ENCODE measurements around the gene CYP4F2.
"Not testable (repeated sequence)": the region's sequence is repeated elsewhere in the genome, so short reads cannot be mapped to it uniquely, and the experiment has no call there.

The CYP4F2 gene

DNA sequence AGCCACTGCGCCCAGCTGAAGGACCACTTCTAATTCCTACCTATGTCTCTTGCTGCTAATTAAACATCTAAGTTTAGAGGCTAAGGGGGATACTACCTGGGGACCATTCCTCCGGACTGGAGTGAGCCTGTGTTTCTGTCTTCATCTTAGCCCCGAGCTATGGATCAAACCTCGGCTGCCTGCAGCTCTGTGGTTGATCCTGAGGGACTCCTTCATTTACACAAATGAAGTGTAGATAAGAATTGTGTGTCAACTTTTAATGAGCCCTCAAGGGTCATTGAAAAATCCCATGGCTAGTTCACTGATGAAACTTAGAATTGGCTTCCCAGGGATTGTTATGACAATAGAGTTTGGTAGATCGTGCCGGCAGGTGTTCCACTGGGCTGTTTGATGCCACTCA, 51.0 kb downstream of the CYP4F2 start:
- DNase-seq (ENCODE audit: low read depth): no peak

GRCh38 chr19:15843894-15844222, 54.0 kb downstream of the CYP4F2 start:
- not testable (repeated sequence) for DNase-seq (ENCODE audit: low read depth)

GRCh38 chr19:15843203-15843893, 54.5 kb downstream of the CYP4F2 start:
- DNase-seq (ENCODE audit: low read depth): no peak

GRCh38 chr19:15841875-15842569, 55.9 kb downstream of the CYP4F2 start:
- DNase-seq (ENCODE audit: low read depth): no peak

DNA sequence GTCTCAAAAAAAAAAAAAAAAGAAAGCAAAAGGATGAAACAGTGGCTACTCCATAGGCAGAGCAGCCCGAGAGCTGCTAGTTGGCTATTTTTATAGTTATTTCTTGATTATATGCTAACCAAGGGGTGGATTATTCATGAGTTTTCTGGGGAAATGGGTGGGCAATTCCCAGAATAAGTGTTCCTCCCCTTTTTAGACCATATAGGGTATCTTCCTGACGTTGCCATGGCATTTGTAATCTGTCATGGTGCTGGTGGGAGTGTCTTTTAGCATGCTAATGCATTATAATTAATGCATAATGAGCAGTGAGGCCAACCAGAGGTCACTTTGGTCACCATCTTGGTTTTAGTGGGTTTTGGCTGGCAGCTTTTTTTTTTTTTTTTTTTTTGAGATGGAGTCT, 57.0 kb downstream of the CYP4F2 start:
- DNase-seq (ENCODE audit: low read depth): no peak

DNA sequence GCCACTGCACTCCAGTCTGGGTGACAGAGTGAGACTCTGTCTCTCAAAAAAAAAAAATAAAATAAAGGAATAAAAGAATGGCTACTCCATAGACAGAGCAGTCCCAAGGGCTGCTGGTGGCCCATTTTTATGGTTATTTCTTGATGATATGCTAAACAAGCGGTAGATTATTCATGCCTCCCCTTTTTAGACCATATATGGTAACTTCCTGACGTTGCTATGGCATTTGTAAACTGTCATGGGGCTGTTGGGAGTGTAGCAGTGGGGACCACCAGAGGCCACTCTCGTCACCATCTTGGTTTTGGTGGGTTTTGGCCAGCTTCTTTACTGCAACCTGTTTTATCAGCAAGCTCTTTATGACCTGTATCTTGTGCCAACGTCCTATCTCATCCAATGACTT, 58.0 kb downstream of the CYP4F2 start:
- DNase-seq (ENCODE audit: low read depth): not testable (repeated sequence)

DNA sequence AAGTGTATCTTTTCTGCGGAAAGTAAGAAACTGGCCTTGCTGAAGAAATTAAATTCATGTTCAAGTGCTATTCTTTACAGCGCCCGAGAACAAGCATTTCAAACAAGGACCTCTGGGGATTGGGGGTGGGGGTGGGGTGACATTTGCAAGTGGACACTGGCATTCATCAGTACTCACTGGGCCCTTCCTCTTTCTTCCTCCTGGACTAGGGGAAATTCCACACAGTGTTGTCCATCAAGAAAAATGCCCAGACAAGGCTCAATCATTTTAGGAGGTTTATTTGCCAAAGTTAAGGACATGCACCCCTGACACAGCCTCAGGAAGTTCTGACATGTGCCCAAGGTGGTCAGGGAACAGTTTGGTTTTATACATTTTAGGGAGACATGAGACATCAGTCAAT, 59.5 kb downstream of the CYP4F2 start:
- no peak for DNase-seq (ENCODE audit: low read depth)

- no peak for DNase-seq (ENCODE audit: low read depth)
Measured at GRCh38 chr19:15837221-15837731, 60.6 kb downstream of the CYP4F2 start.

DNA sequence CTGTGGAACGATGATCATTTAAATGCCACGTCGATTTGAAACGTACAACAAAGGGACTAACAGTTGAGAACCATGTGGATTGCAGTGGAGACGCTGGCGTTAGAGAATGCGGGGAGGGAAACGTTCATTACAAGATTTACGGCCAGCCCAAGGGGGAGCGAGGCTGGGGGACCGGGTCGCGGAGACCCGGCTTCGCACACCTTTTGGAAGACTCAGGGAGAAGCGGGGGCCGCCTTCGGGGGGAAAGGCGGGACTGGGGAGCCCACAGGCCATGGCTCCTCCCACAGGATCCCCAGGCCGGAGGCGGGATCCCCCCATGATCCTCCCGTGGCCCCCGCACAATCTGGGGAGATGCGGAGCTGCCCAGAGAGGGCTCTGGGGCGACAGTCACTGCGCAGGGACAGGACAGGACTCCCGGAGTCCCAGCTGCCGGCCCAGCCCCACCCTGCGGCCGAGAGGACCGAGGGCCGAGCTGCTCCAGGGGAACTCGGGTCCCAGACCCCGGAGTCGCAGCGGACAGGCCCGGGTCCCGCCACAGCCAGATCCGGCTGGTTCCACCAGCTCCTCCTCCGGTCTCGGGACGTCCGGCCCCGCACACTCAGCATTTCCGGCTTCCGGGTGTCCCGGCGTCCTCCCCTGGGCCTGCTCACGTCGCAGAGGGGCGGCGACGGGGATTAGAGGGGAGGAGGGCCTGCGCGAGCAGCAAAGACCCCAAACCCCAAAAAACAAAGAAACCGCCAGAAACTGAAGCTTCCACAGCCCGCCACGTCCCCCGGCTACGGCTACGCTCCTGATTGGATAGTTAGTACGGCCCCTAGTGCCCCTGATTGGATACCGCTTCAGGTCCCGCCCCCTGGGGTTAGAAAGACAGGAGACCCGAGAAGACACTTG, 61.3 kb downstream of the CYP4F2 start:
- DNase-seq (ENCODE audit: low read depth): peak; percentile 90

- not testable (repeated sequence) for DNase-seq (ENCODE audit: low read depth)
Measured at GRCh38 chr19:15835565-15836329, 62.1 kb downstream of the CYP4F2 start.

DNA sequence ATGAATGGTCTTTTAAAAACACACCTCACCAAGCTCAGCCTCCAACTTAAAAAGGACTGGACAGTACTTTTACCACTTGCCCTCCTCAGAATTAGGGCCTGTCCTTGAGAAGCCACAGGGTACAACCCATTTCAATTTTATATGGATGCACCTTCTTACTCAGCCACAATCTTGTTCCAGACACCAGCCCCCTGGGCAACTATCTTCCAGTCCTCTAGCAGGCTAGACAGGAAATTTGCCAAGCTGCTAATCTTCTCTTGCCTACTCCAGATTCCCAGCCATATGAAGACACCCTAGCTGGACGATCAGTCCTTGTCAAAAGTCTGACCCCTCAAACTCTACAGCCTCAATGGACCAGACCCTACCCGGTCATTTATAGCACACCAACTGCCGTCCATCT, 63.6 kb downstream of the CYP4F2 start:
- not testable (repeated sequence) for DNase-seq (ENCODE audit: low read depth)

DNA sequence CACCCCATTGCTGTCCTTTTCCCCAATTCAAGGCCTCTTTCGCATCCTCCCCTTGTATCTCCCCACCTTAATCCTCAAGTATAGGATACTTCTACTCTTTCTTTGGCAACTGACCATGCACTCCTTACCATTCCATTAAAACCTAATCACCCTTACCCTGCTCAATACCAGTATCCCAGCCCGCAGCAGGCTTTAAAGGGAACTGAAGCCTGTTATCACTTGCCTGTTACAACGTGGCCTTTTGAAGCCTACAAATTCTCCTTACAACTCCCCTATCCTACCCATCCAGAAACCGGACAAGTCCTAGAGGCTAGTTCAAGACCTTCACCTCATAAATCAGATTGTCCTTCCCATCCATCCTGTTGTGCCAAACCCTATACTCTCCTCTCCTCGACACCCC, 66.2 kb downstream of the CYP4F2 start:
- no peak for DNase-seq (ENCODE audit: low read depth)

- no peak for DNase-seq (ENCODE audit: low read depth)
Measured at GRCh38 chr19:15829786-15830185, 68.1 kb downstream of the CYP4F2 start.

GRCh38 chr19:15829306-15829698, 68.6 kb downstream of the CYP4F2 start:
- no peak for DNase-seq (ENCODE audit: low read depth)

DNA sequence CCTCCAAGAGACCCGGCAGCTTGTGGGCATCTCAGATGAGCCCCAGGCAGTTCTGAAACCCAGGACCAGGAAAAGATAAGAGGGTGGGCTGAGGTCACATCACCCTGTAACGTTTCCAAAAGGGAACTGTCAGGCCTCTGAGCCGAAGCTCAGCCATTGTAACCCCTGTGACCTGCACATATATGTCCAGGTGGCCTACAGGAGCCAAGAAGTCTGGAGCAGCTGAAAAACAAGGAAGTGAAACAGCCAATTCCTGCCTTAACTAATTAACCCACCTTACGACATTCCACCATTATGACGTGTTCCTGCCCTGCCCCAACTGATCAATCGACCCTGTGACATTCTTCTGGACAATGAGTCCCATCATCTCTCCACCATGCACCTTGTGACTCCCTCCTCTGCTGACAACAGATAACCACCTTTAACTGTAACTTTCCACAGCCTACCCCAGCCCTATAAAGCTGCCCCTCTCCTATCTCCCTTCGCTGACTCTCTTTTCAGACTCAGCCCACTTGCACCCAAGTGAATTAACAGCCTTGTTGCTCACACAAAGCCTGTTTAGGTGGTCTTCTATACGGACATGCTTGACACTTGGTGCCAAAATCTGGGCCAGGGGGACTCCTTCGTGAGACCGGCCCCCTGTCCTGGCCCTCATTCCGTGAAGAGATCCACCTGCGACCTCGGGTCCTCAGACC, 69.1 kb downstream of the CYP4F2 start:
- not testable (repeated sequence) for DNase-seq (ENCODE audit: low read depth)

- no peak for DNase-seq (ENCODE audit: low read depth)
Measured at GRCh38 chr19:15828121-15828610, 69.7 kb downstream of the CYP4F2 start.

Measured in ELR (cell line).